NB4 (cell line): ENCODE results near the gene MT1H.

Experiments used
- MAX ChIP-seq: IDR thresholded peaks from 2 replicates; pipeline ENCODE4 v1.6.1; 2011; ENCODE audit warnings: low read depth, low read length
- TF ChIP-seq, protein P1 (sequence below): IDR thresholded peaks from one replicate; pipeline ENCODE4 v1.5.1; 2012; ENCODE audit warnings: low read depth, low read length

DNA sequence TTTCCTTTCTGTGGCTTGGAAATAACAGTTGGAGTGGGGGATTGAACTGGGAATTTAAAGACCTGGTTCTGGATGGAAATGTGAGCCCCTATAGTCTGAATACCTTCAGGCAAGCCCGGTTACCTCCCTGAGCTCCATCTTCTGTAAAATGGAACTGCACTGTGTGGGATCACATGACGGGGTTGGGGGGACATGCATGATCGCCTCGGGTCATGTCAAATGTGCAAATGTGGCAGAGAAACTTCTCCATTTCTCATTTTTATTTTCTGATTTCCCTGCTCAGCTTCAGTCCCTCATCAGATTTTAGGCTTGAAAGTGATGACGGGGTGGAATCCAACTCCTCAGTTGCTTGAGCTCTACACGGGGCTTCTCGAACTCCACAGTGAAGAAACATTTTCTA, 16.4 kb upstream of the MT1H start:
- no peak for TF ChIP-seq MAX
- TF ChIP-seq, protein P1, sequence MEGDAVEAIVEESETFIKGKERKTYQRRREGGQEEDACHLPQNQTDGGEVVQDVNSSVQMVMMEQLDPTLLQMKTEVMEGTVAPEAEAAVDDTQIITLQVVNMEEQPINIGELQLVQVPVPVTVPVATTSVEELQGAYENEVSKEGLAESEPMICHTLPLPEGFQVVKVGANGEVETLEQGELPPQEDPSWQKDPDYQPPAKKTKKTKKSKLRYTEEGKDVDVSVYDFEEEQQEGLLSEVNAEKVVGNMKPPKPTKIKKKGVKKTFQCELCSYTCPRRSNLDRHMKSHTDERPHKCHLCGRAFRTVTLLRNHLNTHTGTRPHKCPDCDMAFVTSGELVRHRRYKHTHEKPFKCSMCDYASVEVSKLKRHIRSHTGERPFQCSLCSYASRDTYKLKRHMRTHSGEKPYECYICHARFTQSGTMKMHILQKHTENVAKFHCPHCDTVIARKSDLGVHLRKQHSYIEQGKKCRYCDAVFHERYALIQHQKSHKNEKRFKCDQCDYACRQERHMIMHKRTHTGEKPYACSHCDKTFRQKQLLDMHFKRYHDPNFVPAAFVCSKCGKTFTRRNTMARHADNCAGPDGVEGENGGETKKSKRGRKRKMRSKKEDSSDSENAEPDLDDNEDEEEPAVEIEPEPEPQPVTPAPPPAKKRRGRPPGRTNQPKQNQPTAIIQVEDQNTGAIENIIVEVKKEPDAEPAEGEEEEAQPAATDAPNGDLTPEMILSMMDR, result no peak
